GM12875 (cell line): Measurements from ENCODE around the gene DMAC1.

Experiments used
- H3K4me3 ChIP-seq: one replicate; pipeline ENCODE4 v1.5.1; 2011; ENCODE audit warnings: low read depth, low read length, control low read depth
- TF ChIP-seq, protein P1 (sequence below): IDR thresholded peaks from 2 replicates; pipeline ENCODE4 v1.5.1; 2011; ENCODE audit warnings: low read depth, mild to moderate bottlenecking, control low read depth, inconsistent platforms, low read length, moderate library complexity, borderline replicate concordance; ENCODE audit not compliant: insufficient read depth

Gene DMAC1

GRCh38 chr9:7802666-7803065 is 3.1 kb upstream of the DMAC1 start:
- no peak overlapping the region for H3K4me3 ChIP-seq
- TF ChIP-seq, protein P1, sequence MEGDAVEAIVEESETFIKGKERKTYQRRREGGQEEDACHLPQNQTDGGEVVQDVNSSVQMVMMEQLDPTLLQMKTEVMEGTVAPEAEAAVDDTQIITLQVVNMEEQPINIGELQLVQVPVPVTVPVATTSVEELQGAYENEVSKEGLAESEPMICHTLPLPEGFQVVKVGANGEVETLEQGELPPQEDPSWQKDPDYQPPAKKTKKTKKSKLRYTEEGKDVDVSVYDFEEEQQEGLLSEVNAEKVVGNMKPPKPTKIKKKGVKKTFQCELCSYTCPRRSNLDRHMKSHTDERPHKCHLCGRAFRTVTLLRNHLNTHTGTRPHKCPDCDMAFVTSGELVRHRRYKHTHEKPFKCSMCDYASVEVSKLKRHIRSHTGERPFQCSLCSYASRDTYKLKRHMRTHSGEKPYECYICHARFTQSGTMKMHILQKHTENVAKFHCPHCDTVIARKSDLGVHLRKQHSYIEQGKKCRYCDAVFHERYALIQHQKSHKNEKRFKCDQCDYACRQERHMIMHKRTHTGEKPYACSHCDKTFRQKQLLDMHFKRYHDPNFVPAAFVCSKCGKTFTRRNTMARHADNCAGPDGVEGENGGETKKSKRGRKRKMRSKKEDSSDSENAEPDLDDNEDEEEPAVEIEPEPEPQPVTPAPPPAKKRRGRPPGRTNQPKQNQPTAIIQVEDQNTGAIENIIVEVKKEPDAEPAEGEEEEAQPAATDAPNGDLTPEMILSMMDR = no peak

DNA sequence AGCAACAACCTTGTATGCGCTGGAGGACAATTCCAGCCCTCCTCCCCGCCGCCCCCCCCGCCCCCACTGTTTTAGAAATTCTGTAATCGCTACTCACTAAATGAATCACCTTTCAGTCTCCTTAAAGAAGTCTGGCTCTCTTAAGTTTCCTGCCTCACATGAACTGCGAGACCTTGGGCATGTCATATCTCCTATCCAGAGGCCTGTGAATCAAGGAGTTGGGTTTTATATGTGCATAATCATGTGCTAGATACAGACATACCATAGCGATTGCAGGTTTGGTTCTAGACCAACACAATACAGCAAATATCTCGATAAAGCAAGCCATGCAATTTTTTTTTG is 337 bp upstream of the DMAC1 start:
- TF ChIP-seq, protein P1 = no peak
- H3K4me3 ChIP-seq = peak overlapping the region; percentile 77

GRCh38 chr9:7794196-7794595 is 5.4 kb downstream of the DMAC1 start:
- TF ChIP-seq, protein P1 = no peak
- no peak overlapping the region for H3K4me3 ChIP-seq

DNA sequence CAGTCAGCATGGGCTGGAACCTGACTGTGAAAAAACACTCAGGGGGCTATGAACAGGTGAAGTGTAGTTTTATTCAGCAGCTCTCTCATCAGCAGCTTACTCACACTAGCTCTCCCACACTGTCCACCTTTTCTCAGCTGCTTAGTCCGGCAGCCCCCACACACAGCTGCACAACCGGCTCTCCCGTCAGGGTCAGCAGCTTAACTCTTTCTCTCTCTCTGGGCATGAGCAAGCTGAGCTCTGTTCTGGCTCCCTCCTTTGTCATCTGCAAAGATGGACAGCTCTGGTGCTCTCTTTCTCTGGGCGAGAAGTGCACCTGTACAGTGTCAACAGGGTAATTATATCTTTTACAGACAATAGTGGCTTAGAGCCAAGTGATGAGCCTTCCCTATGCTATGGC is 8.2 kb downstream of the DMAC1 start:
- no peak overlapping the region for H3K4me3 ChIP-seq
- TF ChIP-seq, protein P1 = no peak

DNA sequence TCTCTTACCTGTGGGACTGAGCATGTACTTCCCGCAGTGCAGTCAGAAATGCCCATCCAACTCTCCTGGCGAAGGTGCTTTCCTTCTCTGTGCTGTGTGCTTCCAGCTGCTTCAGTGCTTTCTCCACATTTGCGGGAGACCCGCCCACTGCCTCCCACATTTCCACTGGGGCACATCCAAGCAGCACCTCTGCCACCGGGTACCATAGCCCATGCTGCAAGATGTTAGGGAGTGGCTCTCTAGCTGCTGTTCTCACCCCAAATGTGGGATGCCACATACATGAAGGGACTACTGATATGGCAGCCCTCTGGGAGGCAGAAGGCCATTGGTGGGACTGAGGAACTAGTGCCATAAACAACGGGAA is 8.8 kb downstream of the DMAC1 start:
- TF ChIP-seq, protein P1 = no peak
- no peak overlapping the region for H3K4me3 ChIP-seq

DNA sequence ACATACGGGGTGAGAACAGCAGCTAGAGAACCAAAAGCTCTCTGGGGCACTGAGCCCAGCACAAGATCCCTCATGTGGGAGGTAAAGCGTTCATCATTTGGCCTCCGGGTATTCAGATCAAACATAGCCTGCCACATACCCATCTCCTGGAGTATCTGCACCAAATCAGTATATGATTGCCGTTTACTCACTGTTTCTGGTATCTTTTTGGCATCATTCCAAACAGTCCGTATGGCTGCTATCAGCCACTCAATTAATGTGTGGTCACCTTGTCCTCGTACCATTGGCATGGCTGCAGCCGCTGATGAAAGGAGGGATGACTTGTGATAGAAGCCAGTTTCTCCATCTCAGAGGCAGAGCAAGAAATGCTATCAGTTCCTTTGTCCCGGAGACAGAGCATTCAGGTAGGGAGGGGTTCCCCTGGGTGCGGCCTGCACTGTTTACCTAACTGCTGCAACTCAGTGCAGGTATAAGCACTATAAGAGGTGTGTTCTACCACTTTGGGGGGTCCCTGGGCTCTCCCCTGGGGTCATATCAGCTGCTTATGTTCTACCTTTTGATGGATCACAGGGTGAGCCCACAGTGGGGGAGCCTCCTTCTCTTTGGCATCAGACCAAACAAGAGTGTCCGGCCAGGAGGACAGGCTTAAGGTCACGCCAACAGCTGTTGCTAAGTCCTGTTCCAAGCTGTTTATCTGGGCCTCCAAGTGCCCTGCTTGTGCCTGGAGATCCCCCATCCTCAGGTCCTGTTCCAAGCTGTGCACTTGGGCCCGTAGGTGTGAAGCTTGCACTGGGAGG is 9.4 kb downstream of the DMAC1 start:
- TF ChIP-seq, protein P1 = no peak
- no peak overlapping the region for H3K4me3 ChIP-seq

GRCh38 chr9:7788772-7789171 is 10.8 kb downstream of the DMAC1 start:
- H3K4me3 ChIP-seq = no peak overlapping the region
- TF ChIP-seq, protein P1 = no peak
